ENCODE measurements around the gene CXCL5. TPM values are rescaled to one million over a fixed set of nuclear protein-coding genes. Genes with fewer than 3 reads are reported as not detected.
"Not testable (repeated sequence)": the region's sequence is repeated elsewhere in the genome, so short reads cannot be mapped to it uniquely, and the experiment has no call there.

The CXCL5 gene
- total RNA-seq, 1 donor from 2014 or later, result 0.51 TPM

GRCh38 chr4:73967866-73968265 is 30.6 kb downstream of the CXCL5 start:
- no peak for DNase-seq

- DNase-seq, result peak; percentile 45
Measured at GRCh38 chr4:73964862-73965611, 33.4 kb downstream of the CXCL5 start.

- DNase-seq, result no peak
Measured at GRCh38 chr4:73962724-73963123, 35.8 kb downstream of the CXCL5 start.

GRCh38 chr4:73959041-73959440 is 39.4 kb downstream of the CXCL5 start:
- DNase-seq, result not testable (repeated sequence)

- DNase-seq, result no peak
Measured at GRCh38 chr4:73952352-73952751, 46.1 kb downstream of the CXCL5 start.

- DNase-seq, result not testable (repeated sequence)
Measured at GRCh38 chr4:73950376-73950920, 48.0 kb downstream of the CXCL5 start.

GRCh38 chr4:73948990-73949706 is 49.3 kb downstream of the CXCL5 start:
- DNase-seq, result no peak

- no peak for DNase-seq
Measured at GRCh38 chr4:73948291-73948690, 50.2 kb downstream of the CXCL5 start.

GRCh38 chr4:73947239-73947985 is 51.1 kb downstream of the CXCL5 start:
- DNase-seq, result no peak

- no peak for DNase-seq
Measured at GRCh38 chr4:73945674-73946449, 52.6 kb downstream of the CXCL5 start.

Other genes starting within 250 kb of the CXCL5 start
- 0.37 and 0.68 TPM in 2 replicates for gene CXCL6, start 162.0 kb downstream of the CXCL5 start, total RNA-seq
- gene PF4V1, start 145.4 kb downstream of the CXCL5 start, total RNA-seq, result 0.34 TPM in 1 of 2 replicates, not detected in the other
- gene CXCL1, start 129.3 kb downstream of the CXCL5 start, total RNA-seq, result 11.4 and 16.5 TPM in 2 replicates
- gene PF4, start 16.6 kb downstream of the CXCL5 start, total RNA-seq, result not detected in 2 replicates
- gene PPBP, start 10.5 kb downstream of the CXCL5 start, total RNA-seq, result not detected in 2 replicates
- gene CXCL3, start 40.0 kb upstream of the CXCL5 start, total RNA-seq, result 0.37 and 0.85 TPM in 2 replicates
- gene CXCL2, start 100.5 kb upstream of the CXCL5 start, total RNA-seq, result 1.2 and 5.6 TPM in 2 replicates
- gene MTHFD2L, start 159.4 kb upstream of the CXCL5 start, total RNA-seq, result 19.8 and 33.5 TPM in 2 replicates

All from dermis blood vessel endothelial cell (primary cell).